ENCODE results near the gene CEP152.

Gene CEP152

DNA sequence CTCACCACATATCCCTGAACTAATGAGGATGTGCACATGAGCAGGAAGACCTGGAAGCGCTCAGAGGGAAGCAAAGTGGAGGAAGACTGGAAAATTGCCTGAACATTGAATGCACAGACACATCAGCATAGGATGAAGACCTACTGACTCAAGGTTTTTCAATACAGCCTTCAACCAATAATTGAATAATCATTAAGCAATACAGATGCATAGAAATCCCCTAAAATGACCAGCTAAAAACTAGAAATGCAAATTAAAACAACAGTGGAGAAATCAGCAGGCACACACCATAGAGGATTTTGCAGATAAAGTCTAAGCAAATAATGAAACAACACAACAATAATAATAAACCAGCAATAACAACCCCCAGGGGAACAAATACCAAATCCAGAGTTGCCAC is 80.4 kb downstream of the CEP152 start:
- Histone ChIP-seq H3K9me3 (ENCODE audit: control insufficient read depth, insufficient read depth, low read depth, low read length) (no peaks in the 10 kb centered on the region), H3K4me3 (ENCODE audit: low read depth, low read length) (no peak overlapping the region), H3K36me3 (ENCODE audit: control insufficient read depth in 2 of 2, insufficient read depth in 1 of 2, low read length in 2 of 2) (peaks cover 3 to 10% of the 10 kb centered on the region in 2 experiments; a peak in 2 of 3 replicates), H3K4me1 (ENCODE audit: control insufficient read depth, insufficient read depth, low read length) (no peaks in the 10 kb centered on the region), H3K27ac (ENCODE audit: extremely low read depth, low read depth, low read length) (no peak overlapping the region)
- TF ChIP-seq ZNF24 (tag by site-specific recombination; IDR thresholded peaks at IDR 0.05) (no peak), ZNF664 (tag by site-specific recombination; IDR thresholded peaks at IDR 0.05) (no peak), GLIS1 (tag by site-specific recombination; IDR thresholded peaks at IDR 0.05) (no peak), RBAK (tag by site-specific recombination; IDR thresholded peaks at IDR 0.05) (no peak), ZNF473 (tag by site-specific recombination; IDR thresholded peaks at IDR 0.05) (no peak), ZIC2 (tag by site-specific recombination; IDR thresholded peaks at IDR 0.05) (no peak), ZNF600 (tag by site-specific recombination; IDR thresholded peaks at IDR 0.05) (no peak), SP3 (tag by site-specific recombination; IDR thresholded peaks at IDR 0.05) (no peak), ZBTB21 (tag by site-specific recombination; IDR thresholded peaks at IDR 0.05) (no peak), ZNF112 (tag by site-specific recombination; IDR thresholded peaks at IDR 0.05) (no peak), ZNF23 (tag by site-specific recombination; IDR thresholded peaks at IDR 0.05; ENCODE audit: borderline replicate concordance) (no peak), WT1 (tag by site-specific recombination; IDR thresholded peaks at IDR 0.05) (no peak), ZNF169 (tag by site-specific recombination; IDR thresholded peaks at IDR 0.05) (no peak)
- TF ChIP-seq, protein P1, sequence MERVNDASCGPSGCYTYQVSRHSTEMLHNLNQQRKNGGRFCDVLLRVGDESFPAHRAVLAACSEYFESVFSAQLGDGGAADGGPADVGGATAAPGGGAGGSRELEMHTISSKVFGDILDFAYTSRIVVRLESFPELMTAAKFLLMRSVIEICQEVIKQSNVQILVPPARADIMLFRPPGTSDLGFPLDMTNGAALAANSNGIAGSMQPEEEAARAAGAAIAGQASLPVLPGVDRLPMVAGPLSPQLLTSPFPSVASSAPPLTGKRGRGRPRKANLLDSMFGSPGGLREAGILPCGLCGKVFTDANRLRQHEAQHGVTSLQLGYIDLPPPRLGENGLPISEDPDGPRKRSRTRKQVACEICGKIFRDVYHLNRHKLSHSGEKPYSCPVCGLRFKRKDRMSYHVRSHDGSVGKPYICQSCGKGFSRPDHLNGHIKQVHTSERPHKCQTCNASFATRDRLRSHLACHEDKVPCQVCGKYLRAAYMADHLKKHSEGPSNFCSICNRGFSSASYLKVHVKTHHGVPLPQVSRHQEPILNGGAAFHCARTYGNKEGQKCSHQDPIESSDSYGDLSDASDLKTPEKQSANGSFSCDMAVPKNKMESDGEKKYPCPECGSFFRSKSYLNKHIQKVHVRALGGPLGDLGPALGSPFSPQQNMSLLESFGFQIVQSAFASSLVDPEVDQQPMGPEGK (tag by site-specific recombination; IDR thresholded peaks at IDR 0.05) = no peak
- TF ChIP-seq, protein P2, sequence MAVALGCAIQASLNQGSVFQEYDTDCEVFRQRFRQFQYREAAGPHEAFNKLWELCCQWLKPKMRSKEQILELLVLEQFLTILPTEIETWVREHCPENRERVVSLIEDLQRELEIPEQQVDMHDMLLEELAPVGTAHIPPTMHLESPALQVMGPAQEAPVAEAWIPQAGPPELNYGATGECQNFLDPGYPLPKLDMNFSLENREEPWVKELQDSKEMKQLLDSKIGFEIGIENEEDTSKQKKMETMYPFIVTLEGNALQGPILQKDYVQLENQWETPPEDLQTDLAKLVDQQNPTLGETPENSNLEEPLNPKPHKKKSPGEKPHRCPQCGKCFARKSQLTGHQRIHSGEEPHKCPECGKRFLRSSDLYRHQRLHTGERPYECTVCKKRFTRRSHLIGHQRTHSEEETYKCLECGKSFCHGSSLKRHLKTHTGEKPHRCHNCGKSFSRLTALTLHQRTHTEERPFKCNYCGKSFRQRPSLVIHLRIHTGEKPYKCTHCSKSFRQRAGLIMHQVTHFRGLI (tag by site-specific recombination; IDR thresholded peaks at IDR 0.05) = no peak
- ChIA-PET POLR2A (no interaction called here), CTCF (no interaction called here)

DNA sequence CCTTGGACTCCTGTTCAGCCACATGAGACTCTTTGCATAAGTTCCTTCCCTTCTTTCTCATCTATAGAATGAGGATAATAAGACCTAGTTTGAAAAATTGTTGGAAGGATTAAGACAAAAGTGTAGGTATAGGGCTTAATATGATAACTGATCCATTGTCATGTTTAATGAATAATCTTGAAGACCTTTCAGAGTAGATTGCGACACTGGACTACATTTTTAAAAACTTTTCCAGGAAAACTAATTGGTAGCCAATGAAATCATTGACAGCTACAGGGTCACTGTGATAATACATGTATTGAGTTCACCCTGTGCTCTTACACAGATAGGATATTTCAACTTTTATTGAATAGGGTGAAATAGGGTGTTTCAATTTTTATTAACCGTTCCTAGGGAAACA is 86.9 kb downstream of the CEP152 start:
- no peak overlapping the region for H3K27ac ChIP-seq (ENCODE audit: extremely low read depth, low read depth, low read length)
- H3K4me1 ChIP-seq (ENCODE audit: control insufficient read depth, insufficient read depth, low read length) = no peaks in the 10 kb centered on the region
- H3K9me3 ChIP-seq (ENCODE audit: control insufficient read depth, insufficient read depth, low read depth, low read length) = no peaks in the 10 kb centered on the region
- peaks cover 0 to 8% of the 10 kb centered on the region in 2 experiments; a peak in 2 of 3 replicates for H3K36me3 ChIP-seq (ENCODE audit: control insufficient read depth in 2 of 2, insufficient read depth in 1 of 2, low read length in 2 of 2)
- H3K4me3 ChIP-seq (ENCODE audit: low read depth, low read length) = no peak overlapping the region
- POLR2A ChIA-PET = no interaction called here
- CTCF ChIA-PET = no interaction called here
- TF ChIP-seq ZNF157 (tag by site-specific recombination; IDR thresholded peaks at IDR 0.05) (no peak), ZNF324 (tag by site-specific recombination; IDR thresholded peaks at IDR 0.05) (no peak), ZNF654 (tag by site-specific recombination; IDR thresholded peaks at IDR 0.05; ENCODE audit: low read depth) (no peak)

DNA sequence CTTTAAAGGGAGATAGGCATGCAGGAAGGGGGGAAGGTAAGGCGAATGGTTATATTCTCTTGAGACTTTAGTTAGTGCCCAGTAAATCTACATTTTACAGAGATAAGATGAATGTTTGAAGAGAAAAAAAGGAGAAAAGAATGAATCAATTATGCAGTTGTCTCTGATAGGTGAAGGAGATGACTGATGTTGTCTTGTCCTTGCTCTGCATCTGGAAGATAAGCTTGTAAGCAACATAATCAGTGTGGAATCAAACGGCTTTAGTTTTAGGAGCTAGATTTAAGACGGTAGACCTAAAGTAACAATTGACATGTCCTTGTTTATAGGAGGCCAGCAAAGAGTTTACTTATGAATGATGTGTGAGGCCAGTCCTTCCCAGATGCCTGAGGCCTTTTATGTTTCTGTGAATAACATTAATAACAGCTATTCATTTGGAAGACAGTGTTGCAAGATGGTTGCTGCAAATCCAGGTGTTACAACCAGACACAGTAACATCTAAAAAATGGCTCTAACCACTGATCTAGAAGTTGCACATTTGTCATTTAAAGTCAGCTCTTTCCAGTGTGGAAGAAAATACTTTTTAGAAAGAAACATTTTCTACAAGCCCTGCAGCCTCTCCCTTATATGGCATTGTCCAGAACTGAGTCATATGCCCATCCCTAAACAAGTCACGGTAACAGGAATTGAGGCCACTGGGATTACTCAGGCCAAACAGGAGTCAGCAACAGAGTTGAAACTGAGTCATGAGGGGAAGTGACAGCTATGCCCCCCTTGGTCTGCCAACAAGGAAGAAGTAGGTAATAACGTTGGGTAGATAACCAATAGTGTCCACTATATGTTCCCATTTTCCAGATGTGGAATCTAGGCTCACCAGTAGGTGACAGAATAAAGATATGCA is 87.9 kb downstream of the CEP152 start:
- Histone ChIP-seq H3K4me1 (ENCODE audit: control insufficient read depth, insufficient read depth, low read length) (no peaks in the 10 kb centered on the region), H3K36me3 (ENCODE audit: control insufficient read depth in 2 of 2, insufficient read depth in 1 of 2, low read length in 2 of 2) (peaks cover 0 to 4% of the 10 kb centered on the region in 2 experiments; a peak in 2 of 3 replicates), H3K27ac (ENCODE audit: extremely low read depth, low read depth, low read length) (no peak overlapping the region), H3K4me3 (ENCODE audit: low read depth, low read length) (no peak overlapping the region), H3K9me3 (ENCODE audit: control insufficient read depth, insufficient read depth, low read depth, low read length) (no peaks in the 10 kb centered on the region)
- ChIA-PET POLR2A (no interaction called here), CTCF (interaction anchor here (0.7 to 0.9 kb wide), 2 partner anchors 12 to 364 kb away, joined by 3 read pairs; no protein-coding TSS in a partner anchor)
- TF ChIP-seq TCF7L2 (IDR thresholded peaks at IDR 0.05; ENCODE audit: borderline replicate concordance, low read depth, low read length) (no peak), KLF1 (tag by site-specific recombination; IDR thresholded peaks at IDR 0.05) (no peak), ZNF169 (tag by site-specific recombination; IDR thresholded peaks at IDR 0.05) (no peak)
- TF ChIP-seq, protein P3, sequence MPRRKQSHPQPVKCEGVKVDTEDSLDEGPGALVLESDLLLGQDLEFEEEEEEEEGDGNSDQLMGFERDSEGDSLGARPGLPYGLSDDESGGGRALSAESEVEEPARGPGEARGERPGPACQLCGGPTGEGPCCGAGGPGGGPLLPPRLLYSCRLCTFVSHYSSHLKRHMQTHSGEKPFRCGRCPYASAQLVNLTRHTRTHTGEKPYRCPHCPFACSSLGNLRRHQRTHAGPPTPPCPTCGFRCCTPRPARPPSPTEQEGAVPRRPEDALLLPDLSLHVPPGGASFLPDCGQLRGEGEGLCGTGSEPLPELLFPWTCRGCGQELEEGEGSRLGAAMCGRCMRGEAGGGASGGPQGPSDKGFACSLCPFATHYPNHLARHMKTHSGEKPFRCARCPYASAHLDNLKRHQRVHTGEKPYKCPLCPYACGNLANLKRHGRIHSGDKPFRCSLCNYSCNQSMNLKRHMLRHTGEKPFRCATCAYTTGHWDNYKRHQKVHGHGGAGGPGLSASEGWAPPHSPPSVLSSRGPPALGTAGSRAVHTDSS (tag by site-specific recombination; IDR thresholded peaks at IDR 0.05) = no peak
- TF ChIP-seq, protein P4, sequence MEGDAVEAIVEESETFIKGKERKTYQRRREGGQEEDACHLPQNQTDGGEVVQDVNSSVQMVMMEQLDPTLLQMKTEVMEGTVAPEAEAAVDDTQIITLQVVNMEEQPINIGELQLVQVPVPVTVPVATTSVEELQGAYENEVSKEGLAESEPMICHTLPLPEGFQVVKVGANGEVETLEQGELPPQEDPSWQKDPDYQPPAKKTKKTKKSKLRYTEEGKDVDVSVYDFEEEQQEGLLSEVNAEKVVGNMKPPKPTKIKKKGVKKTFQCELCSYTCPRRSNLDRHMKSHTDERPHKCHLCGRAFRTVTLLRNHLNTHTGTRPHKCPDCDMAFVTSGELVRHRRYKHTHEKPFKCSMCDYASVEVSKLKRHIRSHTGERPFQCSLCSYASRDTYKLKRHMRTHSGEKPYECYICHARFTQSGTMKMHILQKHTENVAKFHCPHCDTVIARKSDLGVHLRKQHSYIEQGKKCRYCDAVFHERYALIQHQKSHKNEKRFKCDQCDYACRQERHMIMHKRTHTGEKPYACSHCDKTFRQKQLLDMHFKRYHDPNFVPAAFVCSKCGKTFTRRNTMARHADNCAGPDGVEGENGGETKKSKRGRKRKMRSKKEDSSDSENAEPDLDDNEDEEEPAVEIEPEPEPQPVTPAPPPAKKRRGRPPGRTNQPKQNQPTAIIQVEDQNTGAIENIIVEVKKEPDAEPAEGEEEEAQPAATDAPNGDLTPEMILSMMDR (tag by site-specific recombination; IDR thresholded peaks at IDR 0.05) = no peak

Measured in HEK293 (cell line).